GM15510 (cell line): ENCODE results near the gene ELOVL5.

Source experiments
- POLR2A ChIP-seq: IDR thresholded peaks from 3 replicates; pipeline ENCODE4 v1.6.1; 2011; ENCODE audit warnings: borderline replicate concordance; ENCODE audit not compliant: insufficient read length; ENCODE audit errors: extremely low read depth

The ELOVL5 gene

GRCh38 chr6:53322188-53323029 is 26.3 kb downstream of the ELOVL5 start:
- no peak for TF ChIP-seq POLR2A

DNA sequence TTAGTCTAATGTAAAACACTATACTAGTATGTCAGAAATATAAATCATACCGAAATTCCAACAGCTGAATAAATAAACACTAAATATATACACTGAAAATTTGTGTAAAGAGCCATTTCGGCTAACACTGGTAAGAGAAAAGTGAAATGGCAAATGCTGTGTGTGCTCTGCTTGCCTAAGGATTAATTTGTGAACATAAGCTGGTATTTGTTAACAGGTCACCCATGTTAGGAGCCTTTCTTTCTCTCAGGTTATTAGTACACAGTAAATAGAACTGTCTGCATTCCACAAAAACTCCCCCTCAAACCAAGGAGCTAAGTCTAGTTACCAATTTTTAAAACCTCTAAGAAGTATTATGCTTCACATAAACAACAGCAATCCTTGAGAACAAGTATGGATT is 27.0 kb downstream of the ELOVL5 start:
- no peak for TF ChIP-seq POLR2A

- TF ChIP-seq POLR2A: no peak
These were observed 27.8 kb downstream of the ELOVL5 start for GRCh38 chr6:53320964-53321363.

DNA sequence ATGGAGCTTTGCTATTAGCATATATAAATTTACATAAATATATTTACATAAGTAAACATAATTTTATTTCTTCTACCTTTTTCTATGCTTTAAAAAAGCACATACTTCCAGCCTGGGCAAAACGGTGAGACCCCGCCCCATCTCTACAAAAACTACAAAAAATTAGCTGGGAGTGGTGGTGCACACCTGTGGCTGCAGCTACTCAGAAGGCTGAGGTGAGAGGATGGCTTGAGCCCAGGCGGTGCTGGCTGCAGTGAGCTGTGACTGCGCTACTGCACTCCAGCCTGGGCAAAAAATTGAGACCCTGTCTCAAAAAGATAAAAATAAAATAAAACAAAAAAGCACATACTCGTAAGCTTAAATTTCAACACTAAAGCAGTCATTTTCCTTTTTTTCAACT is 30.3 kb downstream of the ELOVL5 start:
- no peak for TF ChIP-seq POLR2A

DNA sequence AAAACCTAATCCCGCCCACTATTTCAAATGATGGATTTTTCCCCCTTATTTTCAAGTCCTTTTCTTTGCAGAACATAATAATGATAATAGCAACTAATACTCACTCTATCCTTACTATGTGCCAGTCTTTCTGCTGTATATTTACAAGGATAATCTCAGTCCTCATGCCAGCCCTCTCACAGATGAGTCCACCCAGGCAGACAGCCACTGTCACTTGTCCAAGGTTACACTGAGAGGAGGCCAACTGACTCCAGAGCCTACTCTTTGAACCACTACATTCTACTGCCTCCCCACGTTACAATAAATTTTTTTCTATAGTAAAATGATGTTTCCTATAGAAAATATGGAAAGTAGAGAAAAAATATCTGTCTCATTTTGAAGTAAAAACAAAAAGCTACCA is 30.9 kb downstream of the ELOVL5 start:
- TF ChIP-seq POLR2A: no peak

GRCh38 chr6:53316142-53316541 is 32.6 kb downstream of the ELOVL5 start:
- no peak for TF ChIP-seq POLR2A

GRCh38 chr6:53315086-53315724 is 33.5 kb downstream of the ELOVL5 start:
- TF ChIP-seq POLR2A: no peak

DNA sequence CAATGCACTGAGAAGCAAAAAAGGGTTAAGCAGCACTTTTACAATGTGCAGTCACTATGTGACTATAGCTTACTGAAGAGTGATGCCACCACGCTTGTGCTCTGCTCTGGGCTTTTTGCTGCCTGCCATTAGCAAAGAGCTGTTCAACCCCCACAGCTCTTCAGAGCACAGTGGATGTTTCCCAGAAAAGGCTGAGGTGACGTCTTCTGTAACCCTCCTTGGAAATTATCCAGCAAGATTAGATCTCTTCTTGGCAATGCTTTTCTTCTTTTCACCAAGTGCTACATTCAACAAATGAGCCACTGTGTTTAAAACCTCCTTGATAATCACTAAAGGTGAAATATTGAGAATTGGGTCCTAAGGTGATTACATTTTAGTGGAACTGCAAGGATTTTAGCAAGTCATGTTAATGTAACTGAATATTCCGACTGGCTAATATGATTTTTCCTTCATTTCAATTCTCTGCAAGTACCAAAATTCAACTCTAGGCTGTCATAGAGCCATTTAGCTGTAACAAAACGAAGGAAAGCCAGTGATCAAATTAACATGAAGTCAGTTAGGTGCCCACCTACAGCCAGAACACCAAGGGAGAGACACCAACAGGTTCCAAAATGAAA is 34.9 kb downstream of the ELOVL5 start:
- no peak for TF ChIP-seq POLR2A

- no peak for TF ChIP-seq POLR2A
These were observed 36.4 kb downstream of the ELOVL5 start for GRCh38 chr6:53312355-53312754.

DNA sequence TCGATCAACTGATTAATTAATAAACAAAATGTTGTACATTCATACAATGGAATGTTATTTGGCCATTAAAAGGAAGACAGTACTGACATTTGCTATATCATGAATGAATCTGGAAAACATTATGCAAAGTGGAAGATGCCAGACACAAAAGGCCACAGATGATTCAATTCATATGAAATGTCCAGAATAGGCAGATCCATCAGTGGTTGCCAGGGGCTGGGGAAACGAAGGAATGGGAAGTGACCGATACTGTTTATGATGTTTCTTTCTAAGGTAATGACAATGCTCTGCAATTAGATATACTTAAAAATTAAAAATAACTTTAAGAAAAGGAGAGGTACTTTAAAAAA is 37.2 kb downstream of the ELOVL5 start:
- TF ChIP-seq POLR2A: no peak

- no peak for TF ChIP-seq POLR2A
These were observed 37.8 kb downstream of the ELOVL5 start for GRCh38 chr6:53310771-53311585.

DNA sequence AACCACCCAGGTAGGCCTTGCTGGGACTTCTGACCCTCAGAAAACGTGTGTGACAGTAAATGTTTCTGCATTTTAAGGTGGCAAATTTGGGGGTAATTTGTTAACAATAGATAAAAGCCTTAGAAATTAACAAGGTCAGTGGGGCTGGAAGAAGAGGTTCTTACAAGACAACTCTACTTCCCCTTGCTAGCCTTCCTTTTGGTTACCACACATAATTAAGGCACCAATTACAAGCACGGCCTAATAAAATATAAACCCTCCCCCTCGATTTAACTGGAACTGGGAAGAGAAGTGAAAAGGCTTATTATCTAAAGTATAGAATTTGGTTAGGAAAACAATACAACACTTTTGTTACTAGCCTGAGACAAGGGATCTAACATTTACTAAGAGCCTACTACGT is 38.8 kb downstream of the ELOVL5 start:
- no peak for TF ChIP-seq POLR2A

DNA sequence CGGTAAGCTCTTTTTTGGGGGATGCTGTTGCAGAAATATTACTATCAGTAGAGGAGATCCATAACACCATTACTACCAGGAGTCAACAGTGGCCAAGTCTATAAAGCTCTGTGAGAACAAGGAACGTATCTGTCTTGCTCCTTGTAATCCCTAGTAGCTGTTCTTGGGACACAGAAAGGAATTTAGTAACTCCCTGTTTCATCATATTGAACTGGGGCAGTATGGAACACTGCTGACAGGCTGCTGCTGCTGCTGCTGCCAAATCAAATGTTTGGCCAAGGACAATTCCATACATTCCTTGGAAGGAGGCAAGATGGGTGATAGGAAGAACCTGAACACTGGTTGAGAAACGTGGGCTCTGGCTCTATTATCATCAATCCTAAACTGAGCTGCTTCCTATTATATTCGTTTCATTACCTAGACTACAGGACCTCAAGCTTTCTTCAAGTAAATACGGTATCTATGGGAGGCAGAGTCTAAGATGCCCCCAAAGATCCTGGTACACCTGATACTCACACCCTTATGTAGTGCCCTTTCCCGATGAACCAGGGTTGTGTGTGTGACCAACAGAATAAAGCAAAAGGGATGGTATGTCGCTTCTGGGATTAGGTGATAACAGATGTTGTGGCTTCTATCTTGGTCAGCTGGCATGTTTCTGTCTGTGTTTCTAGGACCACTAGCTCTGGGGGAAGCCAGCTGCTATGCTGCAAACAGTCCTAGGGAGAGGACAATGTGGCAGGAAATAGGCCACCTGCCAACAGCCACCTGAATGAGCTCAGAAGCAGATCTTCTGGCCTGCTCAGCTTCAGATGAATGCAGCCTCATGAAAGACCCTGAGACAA is 39.5 kb downstream of the ELOVL5 start:
- no peak for TF ChIP-seq POLR2A

DNA sequence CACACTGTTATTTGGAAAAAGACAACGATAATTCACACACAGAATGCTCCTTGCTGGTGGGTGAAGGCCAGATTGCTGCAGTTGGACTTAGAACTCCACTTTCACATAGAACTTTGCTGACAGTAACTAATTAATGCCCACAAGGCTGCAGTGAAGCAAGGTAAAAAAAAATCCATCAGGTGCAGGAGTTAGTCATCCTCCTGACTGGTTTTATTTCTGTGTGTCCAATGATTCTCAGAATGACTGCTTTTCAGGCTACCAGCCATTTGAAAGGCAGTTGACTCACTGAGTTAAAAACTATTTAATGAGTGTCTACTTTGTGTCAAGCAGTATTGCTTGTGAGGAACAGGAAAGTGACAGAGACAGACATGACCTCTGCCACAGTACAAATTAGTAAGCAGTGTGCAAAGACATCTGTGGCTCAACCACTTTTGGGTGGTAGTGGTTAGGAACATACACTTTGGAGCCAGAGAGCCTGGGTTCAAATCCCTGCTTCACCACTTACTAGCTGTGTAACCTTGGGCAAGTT is 41.9 kb downstream of the ELOVL5 start:
- TF ChIP-seq POLR2A: no peak
